ENCODE measurements around the gene GMCL2. TPM values are rescaled to one million over a fixed set of nuclear protein-coding genes. Genes with fewer than 3 reads are reported as not detected.

The GMCL2 gene
- polyA plus RNA-seq, 1 donor from 2014 or later = not detected

- H3K79me2 ChIP-seq (replicated peaks; ENCODE audit: insufficient read depth, low read length) = no peaks in the 10 kb centered on the region
- H2AFZ ChIP-seq (ENCODE audit: low read depth, low read length) = no peak overlapping the region
- no peaks in the 10 kb centered on the region for H3K27me3 ChIP-seq (ENCODE audit: insufficient read depth, low read depth, low read length)
- no peak overlapping the region for H3K27ac ChIP-seq (ENCODE audit: low read length)
- no peak overlapping the region for H3K9ac ChIP-seq (ENCODE audit: low read length)
- TF ChIP-seq EZH2 (IDR thresholded peaks at IDR 0.05; ENCODE audit: borderline replicate concordance, insufficient read depth, low read length, poor library complexity, severe bottlenecking) (no peak), REST (IDR thresholded peaks at IDR 0.05; ENCODE audit: borderline replicate concordance) (no peak), RAD21 (conservative IDR thresholded peaks at IDR 0.05) (no peak), TAF1 (IDR thresholded peaks at IDR 0.05; ENCODE audit: low read depth) (no peak), SMC3 (conservative IDR thresholded peaks at IDR 0.05; ENCODE audit: poor library complexity) (no peak), MXI1 (conservative IDR thresholded peaks at IDR 0.05; ENCODE audit: poor library complexity, severe bottlenecking) (no peak), POLR2AphosphoS5 (IDR thresholded peaks at IDR 0.05) (no peak), EP300 (conservative IDR thresholded peaks at IDR 0.05; ENCODE audit: poor library complexity, severe bottlenecking) (no peak), CTCF (IDR thresholded peaks at IDR 0.05; ENCODE audit: poor library complexity, severe bottlenecking) (no peak)
- H3K9me3 ChIP-seq (ENCODE audit: low read length) = no peaks in the 10 kb centered on the region
- no peaks in the 10 kb centered on the region for H4K20me1 ChIP-seq (ENCODE audit: insufficient read depth)
- no peaks in the 10 kb centered on the region for H3K36me3 ChIP-seq (ENCODE audit: insufficient read depth, low read length)
- H3K4me2 ChIP-seq (ENCODE audit: low read length) = no peak overlapping the region
- no peak overlapping the region for H3K4me3 ChIP-seq (ENCODE audit: low read length)
- H3F3A ChIP-seq (ENCODE audit: insufficient read depth, low read length, poor library complexity, severe bottlenecking) = no peaks in the 10 kb centered on the region
- H3K9me2 ChIP-seq (ENCODE audit: insufficient read depth, low read length) = no peaks in the 10 kb centered on the region
Observed at GRCh38 chr5:178193251-178193809, 6.2 kb upstream of the GMCL2 start.

GRCh38 chr5:178192787-178193186, 5.6 kb upstream of the GMCL2 start:
- Histone ChIP-seq H3K4me3 (ENCODE audit: low read length) (no peak overlapping the region), H3K9me2 (ENCODE audit: insufficient read depth, low read length) (no peaks in the 10 kb centered on the region), H4K20me1 (ENCODE audit: insufficient read depth) (no peaks in the 10 kb centered on the region), H3K4me2 (ENCODE audit: low read length) (no peak overlapping the region), H3K27me3 (ENCODE audit: insufficient read depth, low read depth, low read length) (no peaks in the 10 kb centered on the region), H3K79me2 (replicated peaks; ENCODE audit: insufficient read depth, low read length) (no peaks in the 10 kb centered on the region), H2AFZ (ENCODE audit: low read depth, low read length) (no peak overlapping the region), H3K9me3 (ENCODE audit: low read length) (no peaks in the 10 kb centered on the region), H3K27ac (ENCODE audit: low read length) (no peak overlapping the region), H3K9ac (ENCODE audit: low read length) (no peak overlapping the region), H3F3A (ENCODE audit: insufficient read depth, low read length, poor library complexity, severe bottlenecking) (no peaks in the 10 kb centered on the region), H3K36me3 (ENCODE audit: insufficient read depth, low read length) (no peaks in the 10 kb centered on the region)
- no peak for TF ChIP-seq CTCF (IDR thresholded peaks at IDR 0.05; ENCODE audit: poor library complexity, severe bottlenecking)
- no peak for TF ChIP-seq EZH2 (IDR thresholded peaks at IDR 0.05; ENCODE audit: borderline replicate concordance, insufficient read depth, low read length, poor library complexity, severe bottlenecking)
- no peak for TF ChIP-seq MXI1 (conservative IDR thresholded peaks at IDR 0.05; ENCODE audit: poor library complexity, severe bottlenecking)
- no peak for TF ChIP-seq RAD21 (conservative IDR thresholded peaks at IDR 0.05)
- TF ChIP-seq TAF1 (IDR thresholded peaks at IDR 0.05; ENCODE audit: low read depth) = no peak
- TF ChIP-seq SMC3 (conservative IDR thresholded peaks at IDR 0.05; ENCODE audit: poor library complexity) = no peak
- TF ChIP-seq REST (IDR thresholded peaks at IDR 0.05; ENCODE audit: borderline replicate concordance) = no peak
- TF ChIP-seq POLR2AphosphoS5 (IDR thresholded peaks at IDR 0.05) = no peak
- no peak for TF ChIP-seq EP300 (conservative IDR thresholded peaks at IDR 0.05; ENCODE audit: poor library complexity, severe bottlenecking)
